NOMO-1 treated with dmso at 0.1 percent for 144 hours (cell line): ENCODE measurements around the gene PPIE.
"Not testable (repeated sequence)": the region's sequence is repeated elsewhere in the genome, so short reads cannot be mapped to it uniquely, and the experiment has no call there.

Source experiments
- DNase-seq: peaks from one replicate; lab custom pipeline; 2025; ENCODE audit not compliant: unreplicated experiment; lab: John Stamatoyannopoulos, UW

Gene PPIE

DNA sequence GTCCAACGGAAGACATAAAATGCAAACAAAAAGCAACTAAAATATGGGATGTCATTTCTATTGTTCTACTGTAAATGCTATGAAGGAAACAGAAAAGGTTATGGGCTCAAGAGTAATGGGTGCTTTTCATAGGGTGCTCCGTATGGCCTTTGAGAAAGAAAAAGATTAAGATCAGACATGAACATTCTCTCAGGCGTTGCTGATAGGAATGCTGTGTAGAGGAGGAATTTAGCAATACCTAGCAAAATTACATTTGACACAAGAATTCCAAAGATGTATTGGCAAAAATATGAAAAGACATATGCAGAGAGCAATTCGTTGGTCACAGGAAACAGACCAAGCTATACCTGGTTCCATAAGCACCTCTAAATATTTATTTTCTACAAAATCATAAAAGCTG is 38.2 kb downstream of the PPIE start:
- DNase-seq: no peak

DNA sequence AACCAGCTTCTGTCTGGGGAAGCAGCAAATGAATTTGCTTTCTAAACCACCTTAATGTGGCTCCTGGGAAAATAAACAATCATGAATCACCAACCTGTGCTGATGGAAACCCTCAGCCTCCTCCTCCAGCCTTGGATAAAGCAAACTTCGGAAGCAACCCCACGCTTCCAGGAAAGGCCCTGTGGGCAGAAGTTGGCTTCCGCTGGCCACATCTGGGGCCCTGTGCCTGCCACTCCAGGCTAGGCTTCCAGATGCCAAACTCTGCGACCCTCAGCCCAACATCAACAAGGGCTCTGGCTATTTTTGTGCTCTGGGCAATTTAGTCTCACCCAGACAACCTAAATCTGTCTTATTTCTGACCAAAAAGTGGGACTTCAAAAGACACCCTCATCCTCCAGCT is 38.6 kb downstream of the PPIE start:
- no peak for DNase-seq

DNA sequence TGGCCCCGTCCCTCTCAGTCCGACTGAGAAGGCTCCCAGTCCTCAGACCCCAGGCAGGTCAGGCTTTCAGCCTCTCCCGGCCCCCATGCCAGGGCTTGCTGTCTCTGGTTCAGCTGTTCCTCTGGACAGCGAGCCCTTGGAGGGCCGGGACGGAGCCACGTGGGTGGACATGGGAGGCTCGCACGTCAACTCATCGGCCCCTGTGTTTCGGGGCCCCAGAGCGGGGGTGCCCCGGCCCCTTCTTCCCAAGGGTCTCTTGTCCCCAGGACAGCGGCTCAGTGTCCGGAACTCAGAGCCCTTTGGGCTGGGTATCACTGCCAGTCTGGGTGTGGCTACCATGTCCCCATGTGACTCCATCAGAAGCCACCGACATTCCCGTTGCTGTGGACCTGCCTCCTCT is 39.2 kb downstream of the PPIE start:
- not testable (repeated sequence) for DNase-seq

DNA sequence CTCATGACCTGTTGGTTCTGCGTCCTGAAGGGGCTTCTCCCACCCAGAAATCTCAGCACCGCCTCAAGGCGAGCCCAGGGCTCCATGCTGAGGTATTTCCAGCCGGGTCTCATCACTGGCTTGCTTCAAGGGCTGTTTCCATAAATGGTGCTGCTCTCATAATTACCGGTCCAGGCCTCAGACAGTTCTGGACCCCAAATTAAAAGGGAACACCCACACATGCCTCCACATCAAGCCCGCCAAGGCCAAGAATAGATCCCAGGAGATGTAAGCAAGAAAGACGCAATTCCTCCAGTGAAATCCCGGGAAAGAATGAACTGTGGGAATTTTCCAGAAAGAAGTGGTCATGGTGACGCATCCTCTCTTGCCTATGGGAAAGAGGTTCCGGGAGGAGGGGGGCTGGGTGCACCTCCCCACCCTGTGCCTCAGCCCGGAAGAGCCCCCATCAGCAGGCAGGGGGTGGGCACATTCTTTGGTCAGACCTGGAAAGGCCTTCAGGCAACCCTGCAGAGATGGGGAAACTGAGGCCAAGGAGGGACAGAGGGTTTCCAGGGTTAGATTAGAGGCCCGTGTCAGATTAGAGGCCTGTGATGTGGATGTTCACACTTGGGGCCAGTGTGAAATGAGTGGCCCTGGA is 39.9 kb downstream of the PPIE start:
- not testable (repeated sequence) for DNase-seq

DNA sequence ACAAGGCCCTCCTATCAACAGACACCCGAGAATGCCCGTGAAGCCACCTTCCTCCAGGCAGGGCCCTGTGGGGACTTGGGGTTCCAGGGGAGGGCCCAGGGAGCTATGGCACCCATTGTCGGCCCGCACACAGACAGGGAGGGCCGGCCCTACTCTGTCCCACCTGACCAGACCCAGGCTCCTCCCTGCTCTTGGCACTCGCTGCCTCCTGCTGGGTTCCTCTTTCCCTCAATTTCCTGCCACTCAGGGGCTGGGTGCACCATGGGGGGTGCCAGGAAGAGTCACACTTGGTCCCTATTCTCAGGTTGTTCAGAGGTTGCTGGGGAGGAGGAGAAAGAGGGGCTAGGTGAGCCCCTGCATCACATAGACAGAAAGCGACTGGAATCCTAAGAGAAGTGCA is 40.5 kb downstream of the PPIE start:
- no peak for DNase-seq

DNA sequence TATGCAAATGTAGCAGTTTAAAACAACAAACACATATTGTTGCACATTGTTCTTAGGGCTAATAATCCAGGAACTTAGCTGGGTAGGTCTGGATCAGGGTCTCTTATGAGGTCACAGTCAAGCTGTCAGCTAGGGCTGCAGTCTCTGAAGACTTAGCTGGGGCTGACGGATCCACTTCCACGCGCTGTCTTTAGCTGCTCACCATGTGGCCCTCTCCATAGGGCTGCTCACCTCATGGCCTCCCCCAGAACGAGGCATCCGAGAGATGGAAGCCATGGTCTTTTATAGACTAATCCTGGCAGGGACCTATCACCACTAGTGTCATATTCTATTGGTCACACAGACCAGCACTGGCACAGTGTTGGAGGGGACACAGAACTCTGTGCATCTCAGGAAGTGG is 41.1 kb downstream of the PPIE start:
- no peak for DNase-seq

DNA sequence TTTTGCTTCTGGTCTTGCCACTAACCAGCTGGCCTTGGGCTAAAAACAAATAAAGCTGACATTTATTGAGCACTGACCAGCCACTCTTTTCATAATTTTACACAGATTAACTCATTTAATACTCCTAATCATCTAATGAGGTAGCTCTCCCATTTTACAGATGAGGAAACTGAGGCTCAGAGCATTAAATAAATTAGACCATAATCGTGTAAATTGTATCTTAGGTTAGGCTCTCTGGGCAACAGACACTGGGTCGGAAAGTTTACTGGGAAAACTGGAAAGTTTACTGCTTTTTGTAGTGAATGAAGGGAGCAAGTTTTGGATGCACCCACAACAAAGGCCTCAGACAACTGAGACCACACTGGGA is 42.6 kb downstream of the PPIE start:
- DNase-seq: no peak

DNA sequence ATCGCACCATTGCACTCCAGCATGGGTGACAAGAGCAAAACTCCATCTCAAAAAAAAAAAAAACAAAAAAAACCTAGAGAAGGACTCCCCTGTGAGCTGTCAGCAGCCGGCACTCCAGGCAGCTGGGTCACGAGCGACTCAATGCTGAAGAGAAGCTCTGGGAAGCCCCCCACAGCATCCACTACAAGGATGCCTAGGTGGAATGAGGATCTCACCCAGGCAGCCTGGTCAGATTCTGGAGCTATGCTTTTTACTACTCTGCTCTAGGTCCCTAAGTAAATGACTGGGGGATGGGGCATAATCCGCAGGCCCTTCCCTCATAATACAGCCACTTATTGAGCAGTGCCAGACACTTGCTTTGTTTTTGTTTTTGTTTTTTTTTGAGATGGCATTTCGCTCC is 43.4 kb downstream of the PPIE start:
- no peak for DNase-seq

DNA sequence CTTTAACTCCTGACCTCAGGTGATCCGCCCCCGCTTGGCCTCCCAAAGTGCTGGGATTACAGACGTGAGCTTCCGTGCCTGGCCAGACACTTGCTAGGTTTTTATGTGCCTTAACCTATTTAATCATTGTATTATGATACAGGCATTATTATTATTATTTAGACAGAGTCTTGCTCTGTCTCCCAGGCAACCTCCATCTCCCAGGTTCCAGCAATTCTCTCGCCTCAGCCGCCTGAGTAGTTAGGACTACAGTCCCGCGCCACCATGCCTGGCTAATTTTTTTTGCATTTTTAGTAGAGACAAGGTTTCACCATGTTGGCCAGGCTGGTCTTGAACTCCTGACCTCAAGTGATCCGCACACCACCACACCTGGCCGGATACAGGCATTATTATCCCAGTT is 44.0 kb downstream of the PPIE start:
- DNase-seq: not testable (repeated sequence)

DNA sequence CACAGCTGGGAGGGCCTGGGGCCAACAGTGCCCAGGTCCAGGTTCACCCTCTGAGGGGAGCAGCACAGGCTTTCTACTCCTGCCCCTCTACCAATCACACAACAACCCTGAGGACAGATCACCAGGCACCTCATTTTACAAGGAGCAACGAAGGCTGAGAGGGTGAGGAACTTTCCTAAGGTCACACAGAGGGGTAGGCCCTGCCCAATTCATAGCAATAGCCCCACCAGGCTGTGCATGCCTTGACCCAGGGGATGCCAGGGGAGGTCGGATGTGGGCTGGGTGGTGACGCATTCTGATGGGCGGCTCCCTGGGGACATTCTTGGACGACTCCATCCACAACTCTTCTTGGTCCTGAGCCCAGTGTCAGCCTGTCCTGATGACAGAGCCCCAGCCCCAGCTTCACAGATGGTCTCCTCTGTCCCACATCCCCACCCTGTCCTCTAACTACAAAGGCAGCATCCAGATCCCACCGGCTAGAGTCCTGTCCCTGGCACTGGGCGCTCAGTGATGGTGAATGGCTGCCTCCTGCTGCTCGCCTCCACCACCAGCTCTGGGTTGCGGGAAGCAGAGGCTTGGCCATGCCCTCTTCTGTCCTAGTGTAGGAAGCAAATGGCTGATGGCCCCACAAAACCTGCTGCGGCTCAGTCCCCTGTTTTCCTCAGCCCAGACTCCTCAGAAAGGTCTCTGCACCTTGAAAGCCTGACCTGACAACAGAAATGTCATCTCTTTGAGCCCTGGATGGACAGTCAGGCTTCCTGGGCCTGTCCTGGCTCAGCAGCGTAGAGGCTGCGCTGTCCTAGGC is 47.8 kb downstream of the PPIE start:
- DNase-seq: not testable (repeated sequence)

DNA sequence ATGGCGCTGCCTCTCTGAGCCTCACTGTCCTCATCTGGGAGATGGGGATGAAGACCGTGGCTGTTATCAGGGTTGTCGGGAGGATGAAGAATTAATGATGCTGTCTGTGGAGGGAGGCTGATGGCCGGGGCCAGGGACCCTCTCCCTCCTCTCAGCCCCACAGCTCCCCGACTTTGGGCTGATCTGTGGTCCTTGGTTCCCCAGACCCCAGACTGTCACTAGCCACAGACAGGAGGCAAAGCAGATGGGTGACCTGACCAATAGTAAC is 48.4 kb downstream of the PPIE start:
- DNase-seq: not testable (repeated sequence)

DNA sequence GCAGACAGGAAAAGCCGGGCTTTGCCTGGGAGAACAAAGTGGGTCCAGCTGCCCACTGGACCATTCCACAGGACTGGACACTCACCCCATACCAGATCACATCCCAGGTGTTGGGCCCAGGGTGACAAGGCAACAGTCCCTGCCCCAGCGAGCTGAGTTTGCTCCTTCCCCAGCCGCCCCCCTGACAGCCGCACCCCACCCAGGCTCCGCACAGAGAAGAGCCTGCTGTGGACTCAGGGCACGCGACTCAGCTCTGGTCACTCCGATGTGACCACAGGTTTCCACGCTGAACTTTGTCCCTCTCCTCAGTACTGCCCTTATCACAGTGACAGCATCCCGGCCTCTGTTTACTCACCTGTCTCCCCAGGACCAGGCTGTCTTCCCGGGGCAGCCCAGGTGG is 48.8 kb downstream of the PPIE start:
- DNase-seq: no peak

DNA sequence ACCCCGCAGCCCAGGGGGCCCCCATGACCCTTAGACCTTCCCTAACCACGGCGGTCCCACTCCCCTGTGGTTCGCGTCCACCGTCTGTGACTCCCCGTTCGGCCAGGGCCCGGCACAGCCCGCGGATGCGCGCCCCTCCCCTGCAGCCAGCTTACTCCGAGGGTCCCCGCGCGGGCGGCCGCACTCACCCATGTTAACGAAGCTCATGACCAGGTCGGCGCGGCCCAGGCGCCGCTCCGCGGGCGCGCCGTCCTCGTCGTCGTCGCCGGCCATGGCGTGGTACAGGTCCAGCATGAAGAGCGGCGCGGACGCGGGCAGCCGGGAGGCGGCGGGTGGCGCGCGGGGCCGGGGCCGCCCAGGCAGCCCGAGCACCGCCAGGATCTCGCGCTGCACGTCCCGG is 49.3 kb downstream of the PPIE start:
- DNase-seq: not testable (repeated sequence)

DNA sequence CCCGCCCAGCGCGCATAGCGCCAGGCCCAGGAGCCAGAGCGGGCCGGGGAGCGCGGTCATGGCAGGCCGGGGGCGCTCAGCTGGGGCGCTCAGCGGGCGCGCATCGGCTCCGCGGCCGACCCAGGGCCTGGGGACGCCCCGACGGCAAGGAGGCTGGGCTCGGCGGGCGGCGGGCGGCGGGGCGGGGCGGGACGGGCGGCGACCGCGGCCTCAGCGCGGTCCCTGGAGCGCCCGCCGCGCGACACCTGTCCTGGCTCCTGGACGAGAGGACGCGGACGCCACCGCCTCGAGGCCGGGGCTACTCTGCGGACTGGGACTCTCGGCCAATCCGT is 49.7 kb downstream of the PPIE start:
- DNase-seq: no peak

DNA sequence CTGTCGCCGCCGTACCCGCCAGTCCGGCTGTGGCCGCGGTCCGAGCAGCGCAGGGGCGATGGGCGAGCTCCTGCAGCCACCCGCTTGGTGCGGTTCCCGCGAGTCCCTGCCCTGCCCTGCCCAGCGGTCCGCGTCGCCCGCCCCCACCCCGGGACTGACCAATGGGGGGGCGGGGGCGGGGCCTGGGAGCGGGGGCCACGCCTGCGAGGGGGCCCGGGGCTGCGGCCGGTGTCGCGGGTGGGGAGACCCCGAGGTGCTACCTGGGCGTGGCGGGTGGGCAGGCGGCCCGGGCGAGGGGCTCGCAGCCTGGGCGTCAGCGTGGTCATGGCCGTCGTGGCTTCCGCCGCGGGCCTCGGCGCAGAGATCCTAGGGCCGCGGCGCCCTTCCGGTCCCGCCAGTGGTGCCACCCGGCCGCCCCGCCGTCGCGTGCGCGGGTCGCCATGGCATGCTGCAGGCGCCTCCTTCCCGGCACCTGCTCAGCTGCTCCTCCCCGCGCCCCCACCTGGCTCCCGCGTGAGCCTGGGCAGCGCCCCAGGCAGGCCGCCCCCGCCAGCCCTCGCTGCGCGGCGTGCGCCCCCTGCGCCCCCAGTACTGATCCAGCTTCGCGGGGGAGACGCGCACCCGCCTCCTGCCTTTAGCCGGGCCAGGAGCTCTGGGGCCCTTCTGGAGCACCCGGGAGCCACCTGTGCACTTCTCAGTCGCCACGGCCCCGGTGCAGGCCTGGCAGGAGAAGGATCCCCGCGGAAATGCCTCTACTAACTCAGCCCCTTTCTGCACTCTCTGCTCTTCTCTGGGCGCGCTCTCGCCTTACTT is 50.3 kb downstream of the PPIE start, which contains the start of gene BMP8B:
TSS of gene BMP8B (minus strand) at position 108 of the 813 bp plus-strand sequence. CDS start 380 bp downstream, outside the sequence.
- DNase-seq: peak; percentile 37

DNA sequence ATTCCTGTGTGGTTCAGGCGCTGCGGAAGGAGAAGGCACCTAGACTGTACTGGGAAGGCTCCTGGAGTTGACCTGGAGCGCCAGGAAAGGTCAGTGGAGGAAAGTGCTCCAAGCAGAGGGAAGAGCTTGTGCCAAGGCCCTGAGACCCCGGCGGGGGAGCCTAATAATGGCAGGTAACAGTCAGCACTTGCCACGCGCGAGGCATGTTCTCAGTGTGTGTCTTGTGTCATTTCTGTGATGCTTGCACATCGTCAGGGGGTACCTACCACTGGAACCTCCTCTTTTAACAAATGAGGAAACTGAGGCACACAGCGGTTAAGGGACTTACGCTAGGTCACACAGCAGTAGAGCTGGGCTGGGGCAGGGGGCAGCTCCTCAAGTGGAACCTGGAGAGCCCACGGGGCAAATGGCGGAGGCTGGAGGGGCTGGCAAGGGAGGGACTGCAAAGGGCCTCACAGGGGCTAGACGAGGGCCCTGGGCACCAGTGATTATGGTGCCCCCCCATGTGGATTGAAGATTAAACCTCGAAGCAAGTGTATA is 51.0 kb downstream of the PPIE start:
- no peak for DNase-seq

DNA sequence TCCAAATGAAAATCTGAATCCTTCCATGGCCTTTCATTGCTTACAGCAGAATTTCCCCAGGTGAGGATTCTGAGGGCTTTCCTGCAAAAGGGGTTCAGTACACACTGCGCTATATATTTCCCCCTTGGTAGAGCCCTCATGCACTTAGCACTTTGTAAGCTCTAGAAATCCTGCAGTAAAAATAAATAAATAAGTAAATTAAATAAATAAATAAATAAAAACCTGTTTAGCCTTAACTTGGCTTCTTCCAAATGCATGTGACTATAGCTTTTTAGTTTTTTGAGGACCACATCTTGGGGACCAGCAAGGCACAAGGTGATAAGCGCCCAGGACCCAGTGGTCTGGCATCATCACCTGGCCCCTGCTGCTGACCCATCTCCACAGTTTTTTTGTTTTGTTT is 53.2 kb downstream of the PPIE start:
- DNase-seq: no peak

DNA sequence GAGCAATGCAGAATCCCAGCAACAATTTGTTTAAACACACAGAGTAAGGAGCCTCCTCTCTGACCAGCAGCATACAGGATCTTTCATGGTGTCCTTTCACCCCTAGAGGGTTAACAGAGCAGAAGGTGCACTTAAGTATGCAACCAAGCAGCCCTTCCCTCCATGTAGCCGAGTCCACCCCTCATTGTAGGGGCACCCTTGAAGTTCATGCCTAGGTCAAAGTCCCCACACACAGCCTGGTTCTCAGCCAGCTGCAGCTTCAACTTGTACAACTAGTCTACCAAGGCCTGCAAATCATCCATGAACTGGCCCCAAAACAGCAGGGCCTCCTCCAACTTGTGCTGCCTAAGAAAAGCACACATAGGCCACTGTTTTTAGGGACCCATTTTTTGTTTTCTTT is 57.0 kb downstream of the PPIE start:
- no peak for DNase-seq

DNA sequence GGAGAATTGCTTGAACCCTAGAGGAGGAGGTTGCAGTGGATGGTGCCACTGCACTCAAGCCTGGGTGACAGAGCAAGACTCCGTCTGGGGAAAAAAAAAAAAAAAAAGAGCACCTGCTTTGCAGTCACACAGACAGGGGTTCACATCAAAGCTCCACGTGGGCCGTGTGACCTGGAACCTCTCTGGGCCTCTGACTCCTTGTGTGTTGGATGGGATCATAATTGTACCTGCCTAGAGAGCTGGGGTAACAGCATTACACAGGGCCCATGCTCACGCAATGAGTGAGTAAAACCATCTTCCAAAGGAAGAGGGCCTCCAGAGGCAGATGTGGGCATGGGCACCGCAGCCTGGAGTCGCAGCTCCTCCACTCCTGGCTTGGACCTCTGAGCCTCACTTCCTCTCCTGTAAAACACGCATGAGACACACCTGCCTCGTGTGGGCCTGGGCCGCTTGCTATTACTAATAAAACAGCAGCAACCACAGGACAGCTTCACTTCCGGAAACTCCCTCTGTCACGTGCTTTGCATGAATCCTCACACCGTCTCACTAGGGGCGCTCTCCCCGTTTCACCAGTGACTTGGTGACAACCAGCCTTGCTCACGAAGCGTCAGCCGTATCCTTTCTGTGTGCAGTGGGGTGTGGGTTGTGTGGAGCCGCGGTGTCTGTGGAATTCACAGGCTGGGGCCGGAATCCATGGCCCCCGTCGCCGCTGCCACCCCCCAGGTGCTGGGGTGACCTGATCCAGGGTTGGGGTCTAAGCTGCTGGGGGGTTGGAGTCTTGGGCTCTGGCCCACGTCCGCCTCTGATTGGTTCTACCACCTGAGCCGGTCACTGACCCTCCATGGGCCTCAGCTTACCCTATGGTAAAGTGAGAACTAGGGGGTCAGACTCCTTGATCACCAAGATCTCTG is 60.4 kb downstream of the PPIE start:
- peak; percentile 90 for DNase-seq

DNA sequence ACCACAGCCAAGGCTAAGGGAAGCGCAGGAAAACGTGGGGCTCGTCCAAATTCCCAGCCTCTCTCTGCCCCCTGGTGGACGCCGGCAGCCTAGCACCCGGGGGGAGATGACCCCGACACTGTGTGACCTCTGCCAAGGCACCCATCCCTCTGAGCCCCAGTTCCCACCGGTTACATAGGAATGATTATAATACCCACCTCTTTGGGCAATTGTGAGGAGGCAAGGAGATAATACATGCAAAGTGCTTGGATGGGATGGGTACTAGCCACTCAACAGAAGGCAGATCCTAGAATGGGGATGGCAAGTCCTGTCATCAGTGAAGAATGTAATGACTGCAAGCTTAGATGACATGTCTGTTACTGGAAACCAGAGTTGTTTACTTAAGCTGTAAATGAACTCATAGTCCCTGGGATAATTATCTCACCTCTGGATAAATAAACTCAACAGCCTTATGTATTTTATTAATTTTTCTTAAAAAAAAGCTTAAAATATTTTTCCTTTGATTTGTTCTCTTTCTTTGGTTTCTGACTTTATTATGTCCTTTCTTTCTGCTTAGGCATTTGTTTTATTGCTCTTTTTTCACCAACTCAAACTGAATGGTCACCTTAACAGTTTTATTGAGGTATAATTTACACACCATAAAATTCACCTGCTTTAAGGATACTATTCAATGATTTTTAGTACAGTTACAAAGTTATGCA is 61.2 kb downstream of the PPIE start:
- peak; percentile 55 for DNase-seq
